WTC11 (cell line): ENCODE results near the gene CEBPZOS.
"Not testable (repeated sequence)": the region's sequence is repeated elsewhere in the genome, so short reads cannot be mapped to it uniquely, and the experiment has no call there.

ENCODE experiments used
- ELF4 ChIP-seq: sonication (generic); formaldehyde crosslinking; IDR thresholded peaks from 2 replicates; pipeline ENCODE4 v1.8.1; 2022; ENCODE audit warnings: low read depth, mild to moderate bottlenecking, moderate library complexity, missing genetic modification reagents
- IRF2 ChIP-seq: sonication (generic); formaldehyde crosslinking; IDR thresholded peaks from 2 replicates; pipeline ENCODE4 v1.8.0; 2022; ENCODE audit warnings: low read depth, missing genetic modification reagents, borderline replicate concordance
- SP1 ChIP-seq: sonication (generic); formaldehyde crosslinking; conservative IDR thresholded peaks from 2 replicates; pipeline ENCODE4 v1.8.1; 2022; ENCODE audit warnings: missing genetic modification reagents
- ZNF138 ChIP-seq: sonication (generic); formaldehyde crosslinking; conservative IDR thresholded peaks from 2 replicates; pipeline ENCODE4 v1.8.1; 2022; ENCODE audit warnings: mild to moderate bottlenecking, moderate library complexity, missing genetic modification reagents
- ZNF317 ChIP-seq: sonication (generic); formaldehyde crosslinking; IDR thresholded peaks from 2 replicates; pipeline ENCODE4 v1.8.1; 2023; ENCODE audit warnings: low read depth, mild to moderate bottlenecking, moderate library complexity, missing genetic modification reagents, borderline replicate concordance
- TF ChIP-seq, protein P1 (sequence below): sonication (generic); formaldehyde crosslinking; IDR thresholded peaks from 2 replicates; pipeline ENCODE4 v1.8.1; 2023; ENCODE audit warnings: mild to moderate bottlenecking, missing genetic modification reagents, borderline replicate concordance
- TF ChIP-seq, protein P2 (sequence below): fragments of 200-600 bp; IDR thresholded peaks from 2 replicates; pipeline ENCODE4 v1.8.0; 2022; ENCODE audit warnings: antibody characterized with exemption
- TF ChIP-seq, protein P3 (sequence below): sonication (generic); formaldehyde crosslinking; IDR thresholded peaks from 2 replicates; pipeline ENCODE4 v1.8.0; 2022; ENCODE audit warnings: mild to moderate bottlenecking, missing genetic modification reagents
- TF ChIP-seq, protein P4 (sequence below): sonication (generic); formaldehyde crosslinking; IDR thresholded peaks from 2 replicates; pipeline ENCODE4 v1.8.0; 2022; ENCODE audit warnings: mild to moderate bottlenecking, missing genetic modification reagents

DNA sequence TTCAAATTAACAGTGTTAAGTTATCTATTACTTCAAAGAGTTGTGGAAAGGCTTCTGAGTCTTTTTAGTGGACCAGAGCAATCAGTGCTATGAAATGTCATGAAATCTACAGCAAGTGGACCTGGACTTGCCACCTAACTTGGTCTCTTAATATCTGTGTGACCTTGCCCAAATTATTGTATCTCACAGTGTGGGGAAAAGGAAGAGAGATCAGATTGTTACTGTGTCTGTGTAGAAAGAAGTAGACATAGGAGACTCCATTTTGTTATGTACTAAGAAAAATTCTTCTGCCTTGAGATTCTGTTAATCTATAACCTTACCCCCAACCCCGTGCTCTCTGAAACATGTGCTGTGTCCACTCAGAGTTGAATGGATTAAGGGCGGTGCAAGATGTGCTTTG, 28.8 kb downstream of the CEBPZOS start:
- TF ChIP-seq, protein P1, sequence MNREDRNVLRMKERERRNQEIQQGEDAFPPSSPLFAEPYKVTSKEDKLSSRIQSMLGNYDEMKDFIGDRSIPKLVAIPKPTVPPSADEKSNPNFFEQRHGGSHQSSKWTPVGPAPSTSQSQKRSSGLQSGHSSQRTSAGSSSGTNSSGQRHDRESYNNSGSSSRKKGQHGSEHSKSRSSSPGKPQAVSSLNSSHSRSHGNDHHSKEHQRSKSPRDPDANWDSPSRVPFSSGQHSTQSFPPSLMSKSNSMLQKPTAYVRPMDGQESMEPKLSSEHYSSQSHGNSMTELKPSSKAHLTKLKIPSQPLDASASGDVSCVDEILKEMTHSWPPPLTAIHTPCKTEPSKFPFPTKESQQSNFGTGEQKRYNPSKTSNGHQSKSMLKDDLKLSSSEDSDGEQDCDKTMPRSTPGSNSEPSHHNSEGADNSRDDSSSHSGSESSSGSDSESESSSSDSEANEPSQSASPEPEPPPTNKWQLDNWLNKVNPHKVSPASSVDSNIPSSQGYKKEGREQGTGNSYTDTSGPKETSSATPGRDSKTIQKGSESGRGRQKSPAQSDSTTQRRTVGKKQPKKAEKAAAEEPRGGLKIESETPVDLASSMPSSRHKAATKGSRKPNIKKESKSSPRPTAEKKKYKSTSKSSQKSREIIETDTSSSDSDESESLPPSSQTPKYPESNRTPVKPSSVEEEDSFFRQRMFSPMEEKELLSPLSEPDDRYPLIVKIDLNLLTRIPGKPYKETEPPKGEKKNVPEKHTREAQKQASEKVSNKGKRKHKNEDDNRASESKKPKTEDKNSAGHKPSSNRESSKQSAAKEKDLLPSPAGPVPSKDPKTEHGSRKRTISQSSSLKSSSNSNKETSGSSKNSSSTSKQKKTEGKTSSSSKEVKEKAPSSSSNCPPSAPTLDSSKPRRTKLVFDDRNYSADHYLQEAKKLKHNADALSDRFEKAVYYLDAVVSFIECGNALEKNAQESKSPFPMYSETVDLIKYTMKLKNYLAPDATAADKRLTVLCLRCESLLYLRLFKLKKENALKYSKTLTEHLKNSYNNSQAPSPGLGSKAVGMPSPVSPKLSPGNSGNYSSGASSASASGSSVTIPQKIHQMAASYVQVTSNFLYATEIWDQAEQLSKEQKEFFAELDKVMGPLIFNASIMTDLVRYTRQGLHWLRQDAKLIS (CRISPR knock-in tag), result not testable (repeated sequence)
- TF ChIP-seq, protein P2, sequence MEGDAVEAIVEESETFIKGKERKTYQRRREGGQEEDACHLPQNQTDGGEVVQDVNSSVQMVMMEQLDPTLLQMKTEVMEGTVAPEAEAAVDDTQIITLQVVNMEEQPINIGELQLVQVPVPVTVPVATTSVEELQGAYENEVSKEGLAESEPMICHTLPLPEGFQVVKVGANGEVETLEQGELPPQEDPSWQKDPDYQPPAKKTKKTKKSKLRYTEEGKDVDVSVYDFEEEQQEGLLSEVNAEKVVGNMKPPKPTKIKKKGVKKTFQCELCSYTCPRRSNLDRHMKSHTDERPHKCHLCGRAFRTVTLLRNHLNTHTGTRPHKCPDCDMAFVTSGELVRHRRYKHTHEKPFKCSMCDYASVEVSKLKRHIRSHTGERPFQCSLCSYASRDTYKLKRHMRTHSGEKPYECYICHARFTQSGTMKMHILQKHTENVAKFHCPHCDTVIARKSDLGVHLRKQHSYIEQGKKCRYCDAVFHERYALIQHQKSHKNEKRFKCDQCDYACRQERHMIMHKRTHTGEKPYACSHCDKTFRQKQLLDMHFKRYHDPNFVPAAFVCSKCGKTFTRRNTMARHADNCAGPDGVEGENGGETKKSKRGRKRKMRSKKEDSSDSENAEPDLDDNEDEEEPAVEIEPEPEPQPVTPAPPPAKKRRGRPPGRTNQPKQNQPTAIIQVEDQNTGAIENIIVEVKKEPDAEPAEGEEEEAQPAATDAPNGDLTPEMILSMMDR, result not testable (repeated sequence)
- TF ChIP-seq ZNF317, IRF2, SP1, ZNF138, ELF4 (CRISPR knock-in tag): not testable (repeated sequence)
- TF ChIP-seq, protein P3, sequence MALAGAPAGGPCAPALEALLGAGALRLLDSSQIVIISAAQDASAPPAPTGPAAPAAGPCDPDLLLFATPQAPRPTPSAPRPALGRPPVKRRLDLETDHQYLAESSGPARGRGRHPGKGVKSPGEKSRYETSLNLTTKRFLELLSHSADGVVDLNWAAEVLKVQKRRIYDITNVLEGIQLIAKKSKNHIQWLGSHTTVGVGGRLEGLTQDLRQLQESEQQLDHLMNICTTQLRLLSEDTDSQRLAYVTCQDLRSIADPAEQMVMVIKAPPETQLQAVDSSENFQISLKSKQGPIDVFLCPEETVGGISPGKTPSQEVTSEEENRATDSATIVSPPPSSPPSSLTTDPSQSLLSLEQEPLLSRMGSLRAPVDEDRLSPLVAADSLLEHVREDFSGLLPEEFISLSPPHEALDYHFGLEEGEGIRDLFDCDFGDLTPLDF (CRISPR knock-in tag), result not testable (repeated sequence)
- TF ChIP-seq, protein P4, sequence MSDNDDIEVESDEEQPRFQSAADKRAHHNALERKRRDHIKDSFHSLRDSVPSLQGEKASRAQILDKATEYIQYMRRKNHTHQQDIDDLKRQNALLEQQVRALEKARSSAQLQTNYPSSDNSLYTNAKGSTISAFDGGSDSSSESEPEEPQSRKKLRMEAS (CRISPR knock-in tag), result not testable (repeated sequence)
